ENCODE data around the gene AP2A2.

GRCh38 chr11:889687-890475 is 35.8 kb upstream of the AP2A2 start:
- TF ChIP-seq CTCF (IDR thresholded peaks at IDR 0.05; ENCODE audit: low read depth, low read length, poor library complexity, severe bottlenecking) (no peak), EZH2phosphoT487 (IDR thresholded peaks at IDR 0.05; ENCODE audit: borderline replicate concordance, low read length) (no peak)
